22Rv1 (cell line): ENCODE measurements around the gene TNNI3K.

Experiments
- ZFX ChIP-seq: fragments of 450-650 bp; IDR thresholded peaks from 2 replicates; pipeline ENCODE4 v1.6.1; 2017; ENCODE audit warnings: antibody characterized with exemption, borderline replicate concordance
- TF ChIP-seq, protein P1 (sequence below): fragments of 450-650 bp; IDR thresholded peaks from 2 replicates; pipeline ENCODE4 v1.5.1; 2017; ENCODE audit warnings: mild to moderate bottlenecking

DNA sequence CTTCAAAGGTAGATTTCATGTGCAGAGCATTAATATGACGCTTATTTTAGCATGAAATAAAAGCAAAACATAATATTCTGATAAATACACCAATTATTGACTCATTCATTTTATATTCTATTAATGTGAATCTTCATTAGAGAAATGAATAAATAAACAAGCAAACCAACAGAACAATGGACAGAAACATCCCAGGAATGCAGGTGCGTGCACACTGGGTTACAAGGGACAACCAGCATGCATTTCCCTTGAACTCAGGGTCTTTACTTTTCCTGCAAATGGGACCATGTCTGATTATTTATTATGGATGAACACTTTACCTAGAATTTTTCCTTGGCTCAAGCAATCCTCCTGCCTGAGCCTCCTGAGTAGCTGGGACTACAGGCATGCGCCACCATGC is 263.7 kb downstream of the TNNI3K start:
- TF ChIP-seq, protein P1, sequence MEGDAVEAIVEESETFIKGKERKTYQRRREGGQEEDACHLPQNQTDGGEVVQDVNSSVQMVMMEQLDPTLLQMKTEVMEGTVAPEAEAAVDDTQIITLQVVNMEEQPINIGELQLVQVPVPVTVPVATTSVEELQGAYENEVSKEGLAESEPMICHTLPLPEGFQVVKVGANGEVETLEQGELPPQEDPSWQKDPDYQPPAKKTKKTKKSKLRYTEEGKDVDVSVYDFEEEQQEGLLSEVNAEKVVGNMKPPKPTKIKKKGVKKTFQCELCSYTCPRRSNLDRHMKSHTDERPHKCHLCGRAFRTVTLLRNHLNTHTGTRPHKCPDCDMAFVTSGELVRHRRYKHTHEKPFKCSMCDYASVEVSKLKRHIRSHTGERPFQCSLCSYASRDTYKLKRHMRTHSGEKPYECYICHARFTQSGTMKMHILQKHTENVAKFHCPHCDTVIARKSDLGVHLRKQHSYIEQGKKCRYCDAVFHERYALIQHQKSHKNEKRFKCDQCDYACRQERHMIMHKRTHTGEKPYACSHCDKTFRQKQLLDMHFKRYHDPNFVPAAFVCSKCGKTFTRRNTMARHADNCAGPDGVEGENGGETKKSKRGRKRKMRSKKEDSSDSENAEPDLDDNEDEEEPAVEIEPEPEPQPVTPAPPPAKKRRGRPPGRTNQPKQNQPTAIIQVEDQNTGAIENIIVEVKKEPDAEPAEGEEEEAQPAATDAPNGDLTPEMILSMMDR, result no peak
- TF ChIP-seq ZFX, result no peak
